Measurements from ENCODE around the gene OR6N1.

The OR6N1 gene, protein sequence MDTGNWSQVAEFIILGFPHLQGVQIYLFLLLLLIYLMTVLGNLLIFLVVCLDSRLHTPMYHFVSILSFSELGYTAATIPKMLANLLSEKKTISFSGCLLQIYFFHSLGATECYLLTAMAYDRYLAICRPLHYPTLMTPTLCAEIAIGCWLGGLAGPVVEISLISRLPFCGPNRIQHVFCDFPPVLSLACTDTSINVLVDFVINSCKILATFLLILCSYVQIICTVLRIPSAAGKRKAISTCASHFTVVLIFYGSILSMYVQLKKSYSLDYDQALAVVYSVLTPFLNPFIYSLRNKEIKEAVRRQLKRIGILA

DNA sequence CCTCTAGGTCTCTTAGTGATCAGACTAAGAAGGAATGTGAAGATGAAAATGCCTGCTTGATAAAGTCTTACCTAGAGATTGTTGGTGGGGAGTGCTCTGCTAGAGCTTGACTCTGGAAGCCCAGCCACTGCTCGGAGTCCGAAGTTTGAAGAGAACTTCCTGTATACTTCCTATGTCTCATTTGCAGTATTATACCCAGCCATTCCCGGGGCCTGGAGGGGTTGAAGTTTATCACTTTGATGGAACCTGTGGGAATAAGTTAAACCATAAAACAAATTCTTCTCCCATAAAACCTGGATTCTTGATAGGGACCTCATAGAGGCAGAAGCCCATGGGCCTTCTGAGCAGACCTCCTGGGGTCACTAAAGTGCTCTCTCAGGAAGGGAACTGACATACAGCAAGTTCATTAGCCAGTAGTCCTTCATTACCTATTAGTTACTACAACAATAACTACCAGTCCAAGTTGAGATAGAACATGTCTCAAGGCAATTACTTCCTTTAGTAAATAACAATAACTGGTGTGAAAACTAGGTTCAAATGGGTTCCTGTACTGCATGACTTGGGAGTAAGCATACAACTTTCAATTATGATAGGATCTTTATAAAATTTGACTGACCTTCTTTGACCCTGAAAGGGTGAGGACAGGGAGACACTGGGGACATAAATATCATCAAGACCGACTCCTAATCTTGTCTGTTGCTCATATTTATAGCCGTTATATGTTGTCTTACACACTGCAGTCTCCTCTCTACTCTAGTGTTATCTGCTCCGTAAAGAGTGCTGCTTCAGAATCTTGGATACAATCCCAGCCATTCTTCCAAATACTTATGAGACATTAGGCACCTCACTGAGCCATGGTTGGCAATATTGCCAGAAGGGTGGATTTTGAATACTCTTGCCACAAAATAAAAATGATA is at the start of gene OR6N1:
OR6N1 (minus strand) TSS at position 246 of the 917 bp plus-strand sequence. CDS start 5,513 bp downstream, outside the sequence.
- no peak for DNase-seq (ENCODE audit: low read depth, low spot score)

DNA sequence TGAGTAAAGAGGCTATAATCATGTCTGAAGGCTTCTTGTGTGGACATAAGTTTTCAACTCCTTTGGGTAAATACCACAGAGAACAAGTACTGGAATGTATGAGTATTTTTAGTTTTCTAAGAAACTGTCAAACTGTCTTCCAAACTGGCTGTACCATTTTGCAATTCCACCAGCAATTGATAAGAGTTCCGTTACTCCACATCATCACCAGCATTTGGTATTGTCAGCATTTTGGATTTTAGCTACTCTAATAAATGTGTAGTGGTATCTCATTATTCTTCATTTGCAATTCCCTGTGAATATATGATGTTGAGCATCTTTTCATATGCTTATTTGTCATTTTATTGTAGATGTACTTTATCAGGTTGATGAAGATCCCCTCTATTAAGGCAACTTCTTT is 49.7 kb upstream of the OR6N1 start:
- DNase-seq (ENCODE audit: low read depth, low spot score), result no peak

DNA sequence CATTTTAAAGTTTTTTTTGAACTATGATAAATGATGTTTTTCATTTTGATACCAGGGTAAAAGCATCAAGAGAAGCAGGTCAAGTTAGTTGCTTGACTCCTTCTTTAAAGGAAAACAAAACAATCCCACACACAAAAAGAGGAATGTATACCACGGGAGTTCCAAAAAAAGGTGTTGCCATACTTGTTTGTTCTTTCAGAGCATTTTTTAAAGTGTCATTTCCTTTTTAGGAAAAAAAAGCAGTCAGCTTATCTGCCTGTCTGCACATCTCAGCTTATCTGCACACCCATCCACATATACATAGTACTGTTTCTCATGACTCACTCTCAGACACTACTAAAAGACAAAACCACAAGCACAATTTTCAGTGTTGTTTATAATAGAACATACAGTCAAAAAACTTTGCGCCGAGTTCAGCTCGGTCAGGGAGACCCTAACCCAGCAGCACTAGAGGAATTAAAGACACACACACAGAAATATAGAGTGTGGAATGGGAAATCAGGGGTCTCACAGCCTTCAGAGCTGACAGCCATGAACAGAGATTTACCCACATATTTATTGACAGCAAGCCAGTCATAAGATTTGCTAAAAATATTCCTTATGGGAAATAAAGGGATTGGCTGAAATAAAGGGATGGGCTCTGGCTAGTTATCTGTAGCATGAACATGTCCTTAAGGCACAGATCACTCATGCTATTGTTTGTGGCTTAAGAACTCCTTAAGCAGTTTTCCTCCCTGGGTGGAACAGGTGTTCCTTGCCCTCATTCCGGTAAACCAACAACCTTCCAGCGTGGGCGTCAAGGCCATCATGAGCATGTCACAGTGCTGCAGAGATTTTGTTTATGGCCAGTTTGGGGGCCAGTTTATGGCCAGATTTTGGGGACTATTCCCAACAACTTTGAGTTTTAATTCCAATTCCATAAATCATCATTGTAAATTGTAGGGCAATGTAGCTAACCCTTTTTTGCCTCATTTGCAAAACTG is 47.8 kb upstream of the OR6N1 start:
- DNase-seq (ENCODE audit: low read depth, low spot score), result no peak

DNA sequence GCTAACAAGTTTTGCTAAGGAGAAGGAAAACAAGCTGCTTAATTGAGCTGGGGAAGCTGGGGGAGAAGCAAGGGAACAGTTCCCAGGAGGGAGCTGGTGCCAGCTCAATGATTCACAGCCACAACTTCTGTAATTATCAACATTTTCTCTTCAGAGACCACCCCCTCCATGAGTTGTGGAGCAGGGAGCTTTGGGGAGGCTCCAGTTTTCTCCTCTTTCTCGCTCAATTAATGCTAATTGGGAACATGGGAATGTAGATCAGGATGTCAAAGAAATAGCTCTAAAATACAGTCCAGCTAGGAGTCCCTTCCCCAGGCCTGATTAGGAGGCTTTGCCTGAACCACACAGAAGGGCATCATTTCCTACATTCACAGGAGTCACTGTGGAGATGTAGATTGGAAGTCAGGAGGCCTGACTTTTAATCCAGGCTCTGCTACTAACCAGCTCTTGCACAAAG is 47.0 kb upstream of the OR6N1 start:
- no peak for DNase-seq (ENCODE audit: low read depth, low spot score)

DNA sequence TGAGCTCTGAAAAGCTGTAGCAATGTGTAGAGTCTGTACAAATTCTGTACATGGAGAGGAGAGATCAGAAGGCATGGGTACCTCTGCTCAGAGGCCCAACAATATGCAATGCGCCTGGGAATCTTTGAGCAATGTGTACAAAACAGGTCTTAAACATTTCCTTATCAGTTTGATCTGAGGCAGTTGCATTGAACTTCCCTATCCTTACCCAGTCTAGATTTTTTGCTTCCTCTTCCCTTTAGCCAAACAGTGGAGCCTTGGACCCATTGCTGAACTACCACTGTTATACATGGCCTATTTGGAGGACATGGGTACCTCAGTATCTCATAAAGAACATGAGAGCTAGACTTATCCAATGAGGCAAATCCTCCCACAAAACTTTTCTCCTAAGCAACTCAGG is 46.6 kb upstream of the OR6N1 start:
- DNase-seq (ENCODE audit: low read depth, low spot score), result no peak

DNA sequence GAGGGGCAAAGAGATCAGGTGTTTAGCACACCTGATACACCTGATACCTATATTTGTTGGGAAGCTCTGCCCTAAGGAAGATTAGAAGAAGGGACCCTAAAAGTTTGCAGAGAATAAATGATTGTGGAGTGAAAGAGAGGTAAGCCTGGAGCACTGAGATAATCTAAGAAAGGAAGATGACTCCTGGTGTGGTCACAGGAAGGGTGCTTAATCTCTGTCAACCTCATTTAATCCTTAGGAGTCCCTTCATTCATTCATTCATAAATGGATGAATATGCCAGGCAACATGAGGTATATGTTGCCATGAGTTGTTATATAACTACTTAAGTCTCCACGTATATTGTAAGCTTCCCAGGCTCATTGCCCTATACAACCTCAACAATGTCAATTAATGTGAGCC is 43.0 kb upstream of the OR6N1 start:
- no peak for DNase-seq (ENCODE audit: low read depth, low spot score)

DNA sequence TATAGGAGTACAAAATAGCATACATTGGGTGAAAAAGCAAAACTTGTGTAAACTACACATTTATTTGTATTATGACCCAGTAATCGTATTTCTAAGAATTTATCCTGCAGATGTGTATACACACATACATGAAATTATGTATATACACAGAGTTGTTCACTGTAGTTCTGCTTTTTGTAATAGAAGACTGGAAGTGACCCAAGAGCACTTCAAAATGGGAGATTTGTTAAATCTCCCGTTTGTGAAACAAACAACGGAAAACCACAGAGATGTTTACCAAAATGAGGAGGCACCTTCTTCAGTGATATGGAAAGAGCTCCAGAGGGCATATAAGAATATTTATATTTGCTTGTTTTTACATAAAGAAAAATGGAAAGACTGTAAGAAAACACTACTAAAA is 41.2 kb upstream of the OR6N1 start:
- no peak for DNase-seq (ENCODE audit: low read depth, low spot score)

DNA sequence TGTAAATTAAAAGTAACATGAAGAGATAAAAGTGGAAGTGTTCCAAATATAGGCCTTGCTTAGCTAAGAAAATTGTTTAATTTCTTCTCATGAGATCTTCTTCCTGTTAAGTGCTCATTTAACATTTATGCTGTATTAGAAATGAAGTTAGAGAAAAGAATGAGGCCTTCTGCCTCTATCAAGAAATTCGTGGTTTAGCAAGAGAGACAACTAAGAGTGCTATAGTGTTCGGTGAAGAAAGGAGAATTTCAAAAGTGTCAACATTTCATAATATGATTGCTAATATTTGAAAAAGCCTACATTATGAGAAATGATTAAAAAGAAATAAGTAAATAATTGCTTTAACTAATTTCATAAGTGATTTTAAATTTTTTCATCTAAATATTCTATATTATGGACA is 40.3 kb upstream of the OR6N1 start:
- DNase-seq (ENCODE audit: low read depth, low spot score), result no peak

DNA sequence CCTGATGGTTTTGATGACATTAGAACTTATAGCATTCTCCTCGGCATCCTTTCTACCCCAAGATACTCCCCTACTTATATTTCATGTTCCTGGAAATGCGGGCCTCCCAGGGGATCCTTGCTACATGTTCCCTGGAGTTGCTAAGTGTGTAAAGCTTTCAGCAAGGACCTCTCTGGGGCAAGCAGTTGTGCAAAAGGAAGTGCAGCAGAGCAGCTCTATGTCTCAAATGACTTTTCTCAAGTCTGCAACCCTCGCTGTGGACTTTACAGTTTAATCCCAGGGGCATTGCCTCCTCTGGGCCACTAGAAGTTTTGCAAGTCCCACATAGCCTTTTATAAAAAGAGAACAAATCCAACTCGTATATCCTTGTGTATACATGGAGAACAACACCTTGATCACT is 38.3 kb upstream of the OR6N1 start:
- DNase-seq (ENCODE audit: low read depth, low spot score), result no peak

DNA sequence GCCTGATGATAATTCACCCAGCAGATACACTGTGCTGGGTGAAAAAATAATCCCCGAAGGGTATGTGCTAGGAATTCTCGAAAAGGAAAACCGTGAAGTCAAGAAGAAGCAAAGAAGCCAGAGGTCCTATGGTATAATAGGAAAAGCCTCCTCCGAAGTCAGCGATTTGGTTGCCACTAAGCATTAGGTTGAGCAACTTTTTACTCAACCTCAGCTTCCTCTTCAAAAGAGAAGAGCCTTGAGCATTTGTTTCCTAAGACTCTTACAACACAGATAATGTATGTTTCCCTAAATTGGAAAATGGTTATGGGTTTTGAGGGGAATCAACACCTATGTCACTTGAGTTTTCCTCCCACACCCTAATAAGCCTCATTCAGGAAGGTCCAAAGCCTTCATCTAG is 37.9 kb upstream of the OR6N1 start:
- DNase-seq (ENCODE audit: low read depth, low spot score), result no peak

DNA sequence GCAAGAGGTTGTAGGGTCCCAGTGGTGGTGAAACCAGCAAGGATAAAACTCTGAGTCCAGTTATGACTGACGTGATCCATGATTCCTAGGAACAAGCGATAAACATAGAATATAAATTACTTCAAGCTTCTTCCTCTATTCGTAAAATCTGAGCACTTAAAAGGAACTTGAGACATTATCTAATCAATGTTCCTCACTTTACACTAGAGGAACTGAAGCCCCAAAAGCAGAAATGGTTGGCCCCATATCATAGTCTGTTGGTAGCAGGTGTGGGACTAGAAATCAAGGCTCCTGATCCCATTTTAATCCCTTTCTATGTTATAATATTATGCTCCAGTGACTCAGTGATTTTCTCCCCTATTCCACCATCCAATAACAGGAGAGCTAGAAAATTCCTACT is 37.3 kb upstream of the OR6N1 start:
- DNase-seq (ENCODE audit: low read depth, low spot score), result no peak

DNA sequence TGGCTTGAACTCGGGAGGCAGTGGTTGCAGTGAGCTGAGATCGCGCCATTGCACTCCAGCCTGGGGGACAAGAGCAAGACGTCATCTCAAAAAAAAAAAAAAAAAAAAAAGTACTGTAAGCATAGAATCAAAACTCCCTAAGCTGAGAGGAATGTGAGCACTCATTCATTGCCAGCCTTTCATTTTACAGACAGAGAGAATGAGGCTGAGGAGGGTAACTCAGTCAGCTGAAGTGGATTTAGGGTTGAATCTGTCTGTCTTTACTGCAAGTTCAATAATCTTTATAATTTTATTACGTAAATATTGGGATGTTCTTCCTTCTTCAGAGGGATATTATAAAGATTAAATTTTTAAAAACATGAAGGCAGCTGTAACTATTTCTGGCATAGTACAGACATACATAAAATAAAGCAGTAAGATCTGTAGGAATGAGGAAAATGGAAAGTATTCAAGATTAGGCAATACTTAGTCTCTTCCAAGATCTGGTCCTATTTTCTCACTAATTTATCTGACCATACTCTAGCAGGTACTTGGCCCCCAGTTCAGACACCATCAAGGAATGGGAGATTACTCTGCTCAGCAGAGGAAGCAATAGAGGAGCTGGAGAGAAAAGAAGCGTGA is 35.0 kb upstream of the OR6N1 start:
- DNase-seq (ENCODE audit: low read depth, low spot score), result no peak

DNA sequence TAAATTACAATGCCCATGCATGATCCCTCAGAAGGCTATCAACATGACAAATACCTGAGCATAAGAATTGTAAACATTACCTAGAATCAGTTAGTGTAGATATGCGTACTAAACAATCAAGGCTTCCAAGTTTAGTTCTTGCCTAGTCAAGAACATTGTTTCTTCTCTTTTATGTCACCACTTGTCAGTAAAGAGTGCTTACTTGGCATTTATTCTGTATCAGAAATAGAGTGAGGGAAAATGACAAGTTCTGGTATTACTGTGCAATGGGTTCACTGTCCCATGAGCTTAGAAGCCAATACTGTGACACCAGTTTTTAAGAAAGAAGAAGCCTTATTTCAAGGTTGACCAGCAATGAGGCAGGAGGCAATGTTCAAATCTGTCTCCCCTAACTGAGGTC is 31.7 kb upstream of the OR6N1 start:
- no peak for DNase-seq (ENCODE audit: low read depth, low spot score)

DNA sequence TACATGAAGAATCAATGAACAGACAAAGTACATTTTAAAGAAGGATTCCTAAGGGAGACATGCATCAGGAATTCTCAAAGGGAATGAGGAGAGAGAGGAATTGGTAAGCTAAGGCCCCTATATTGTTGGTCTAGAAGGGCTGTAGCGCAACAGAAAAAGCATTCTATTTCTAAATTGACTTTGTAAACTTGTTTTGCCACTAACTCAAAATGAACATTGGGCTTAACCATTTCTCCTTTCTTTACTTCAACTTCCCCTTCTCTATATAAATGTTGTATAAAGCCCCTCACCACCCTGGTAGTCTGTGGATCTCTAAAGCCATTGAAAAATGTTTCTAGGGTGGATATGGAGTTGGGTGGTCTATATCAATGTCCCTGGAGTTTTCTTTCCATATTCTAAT is 29.4 kb upstream of the OR6N1 start:
- DNase-seq (ENCODE audit: low read depth, low spot score), result no peak

DNA sequence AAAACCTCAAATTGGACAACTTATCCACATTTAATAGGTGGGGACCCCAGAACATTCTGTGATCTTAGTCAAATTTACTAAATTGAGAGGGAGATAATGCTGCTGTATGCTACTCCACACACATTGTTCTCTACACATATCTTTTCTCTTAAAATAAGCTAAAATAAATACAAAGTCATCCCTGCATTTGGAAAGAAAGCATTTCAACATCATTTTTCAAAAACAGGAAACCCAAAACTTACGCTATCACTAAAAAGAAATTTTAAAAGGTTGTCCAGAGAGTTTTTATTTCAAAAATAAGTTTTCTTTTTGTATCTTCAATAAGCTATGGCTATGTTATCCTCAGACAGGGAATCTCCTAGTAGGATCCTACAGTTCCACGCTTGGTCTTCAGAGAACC is 28.5 kb upstream of the OR6N1 start:
- no peak for DNase-seq (ENCODE audit: low read depth, low spot score)

DNA sequence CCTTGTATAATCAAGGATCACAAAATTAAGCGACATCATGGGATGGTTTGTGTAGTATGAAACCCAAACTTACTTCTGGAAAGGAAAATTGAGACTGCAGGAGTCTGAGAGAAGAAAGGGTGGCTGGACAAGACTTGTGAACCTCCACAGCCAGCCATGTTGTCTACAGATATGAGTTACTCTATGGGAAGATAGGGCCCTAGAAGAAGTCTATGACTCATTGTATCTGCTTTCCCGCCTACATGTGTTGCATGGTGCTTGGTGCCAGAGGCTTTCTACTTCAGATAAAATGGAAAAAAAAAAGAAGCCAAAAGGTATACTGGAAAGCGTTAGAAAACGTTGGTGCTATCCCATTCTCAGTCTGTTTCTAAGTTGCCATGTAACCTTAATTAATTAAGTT is 27.7 kb upstream of the OR6N1 start:
- DNase-seq (ENCODE audit: low read depth, low spot score), result no peak

DNA sequence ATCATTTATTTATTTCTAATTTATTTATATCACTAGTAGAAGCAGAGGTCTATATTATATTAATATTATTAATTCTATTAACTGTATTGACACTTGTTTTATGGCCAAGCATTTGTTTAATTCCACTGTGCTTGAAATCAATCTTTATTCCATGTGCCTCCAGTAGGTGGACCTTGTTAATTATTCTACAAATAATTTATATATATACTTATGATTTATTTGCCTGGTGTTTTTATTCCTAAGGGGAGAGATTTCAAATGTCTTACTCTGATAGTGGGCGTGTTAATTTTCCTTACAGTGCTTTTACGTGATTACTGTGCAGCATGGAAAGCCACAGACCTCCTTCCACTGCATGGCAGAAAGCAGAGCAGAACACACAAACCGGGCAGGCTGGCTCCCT is 26.5 kb upstream of the OR6N1 start:
- DNase-seq (ENCODE audit: low read depth, low spot score), result no peak

DNA sequence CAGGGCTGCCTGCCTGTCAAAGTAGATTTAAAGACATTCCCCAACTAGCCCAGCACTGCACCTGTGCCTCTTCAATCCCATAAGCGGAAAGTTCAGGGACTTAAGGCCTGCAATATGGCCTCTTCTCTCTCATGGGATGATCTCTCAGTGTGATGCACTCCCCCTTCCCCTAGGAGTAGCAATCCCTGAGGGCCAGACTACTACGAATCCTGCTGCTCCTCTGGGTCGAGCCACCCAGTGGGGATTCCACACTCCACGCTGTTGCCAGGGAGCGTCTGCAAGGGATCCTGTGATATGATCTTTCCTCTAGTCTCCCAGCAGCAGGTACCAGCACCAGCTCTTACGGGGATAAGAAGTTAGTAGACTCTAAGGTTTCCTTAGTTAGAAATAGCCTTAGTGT is 22.3 kb upstream of the OR6N1 start:
- DNase-seq (ENCODE audit: low read depth, low spot score), result no peak

DNA sequence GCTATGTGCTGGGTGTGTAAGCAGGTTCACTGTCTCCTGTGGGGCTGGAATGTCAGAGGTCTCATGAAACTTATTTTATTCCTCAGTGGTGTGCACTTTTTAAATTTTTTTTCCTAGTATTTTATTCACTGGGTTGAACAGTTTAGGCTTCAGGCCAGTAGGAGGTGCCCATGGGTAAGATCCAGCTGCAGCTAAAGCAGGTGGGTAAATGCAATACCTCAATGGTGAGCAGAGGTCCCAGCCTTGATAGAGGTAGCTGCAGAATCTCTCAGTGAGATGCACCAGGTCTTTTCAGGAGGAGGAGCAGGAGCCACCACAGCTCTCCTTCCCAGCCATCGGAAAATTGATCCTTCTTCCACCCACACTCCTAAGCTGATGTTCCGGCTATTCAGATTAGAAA is 21.6 kb upstream of the OR6N1 start:
- no peak for DNase-seq (ENCODE audit: low read depth, low spot score)

DNA sequence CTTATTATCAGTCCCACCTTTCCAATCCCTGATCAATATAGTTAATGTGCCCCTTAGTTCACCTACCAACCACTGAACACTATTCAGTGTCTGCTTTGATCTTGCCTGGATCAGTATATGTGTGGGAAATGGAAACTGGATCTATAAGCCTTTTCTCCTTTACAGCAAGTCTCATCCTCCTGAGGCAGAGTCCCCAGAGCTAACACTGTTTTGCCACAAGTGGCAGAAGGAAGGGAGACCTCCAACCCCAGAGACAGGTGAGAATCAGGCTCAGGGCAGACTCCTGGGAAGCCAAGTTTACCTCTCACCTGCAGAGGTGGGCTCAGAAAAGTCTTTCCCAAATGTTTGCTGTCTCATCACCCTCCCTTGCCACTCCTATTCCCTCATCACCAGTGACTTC is 9.1 kb upstream of the OR6N1 start, which contains the start of gene OR6N2:
OR6N2 (minus strand) TSS at position 101 of the 400 bp plus-strand sequence. CDS start 3,569 bp downstream, outside the sequence.
- no peak for DNase-seq (ENCODE audit: low read depth, low spot score)

DNA sequence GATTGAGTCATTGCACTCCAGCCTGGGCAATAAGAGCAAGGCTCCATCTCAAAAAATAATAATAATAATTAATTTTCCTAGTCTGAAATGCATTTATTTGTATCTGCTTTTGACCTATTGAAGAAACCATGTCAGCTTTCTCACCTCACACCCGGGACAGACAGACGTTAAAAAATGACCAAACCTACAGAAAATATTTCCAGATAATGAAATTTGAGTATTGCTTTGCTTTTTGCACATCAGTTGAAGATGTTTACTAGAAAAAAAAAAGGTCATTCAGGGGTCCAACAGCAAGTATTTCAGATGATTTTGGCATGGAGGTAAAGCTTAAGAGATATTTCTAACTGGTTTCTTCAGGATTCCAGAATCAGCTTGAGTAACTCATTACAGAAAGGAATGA is 17.6 kb downstream of the OR6N1 start, which contains the start of gene OR6K6:
OR6K6 (plus strand) TSS at position 301 of the 400 bp plus-strand sequence. CDS start 168 bp downstream, outside the sequence.
- DNase-seq (ENCODE audit: low read depth, low spot score), result no peak
